ENCODE data around the gene CASP10.
A peak's percentile ranks its signal among the peaks of the same experiment; 100 is the strongest.

The CASP10 gene

DNA sequence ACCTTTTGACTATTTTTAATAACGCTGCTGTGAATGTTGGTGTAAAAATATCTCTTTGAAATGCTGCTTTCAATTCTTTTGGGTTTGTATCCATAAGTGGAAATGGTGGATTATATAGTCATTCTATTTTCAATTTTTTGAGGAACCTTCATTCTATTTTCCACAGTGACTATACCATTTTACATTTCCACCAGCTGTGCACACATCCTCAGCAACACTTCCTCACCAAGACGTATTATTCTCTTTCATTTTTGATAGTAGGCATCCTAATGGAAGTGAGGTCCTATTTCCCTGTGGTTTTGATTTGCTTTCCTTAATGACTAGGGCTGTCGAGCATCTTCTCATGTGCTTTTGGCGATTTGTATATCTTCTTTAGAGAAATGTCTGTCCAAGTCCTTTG, 14.8 kb downstream of the CASP10 start:
- no peak for DNase-seq (ENCODE audit: low read depth)

DNA sequence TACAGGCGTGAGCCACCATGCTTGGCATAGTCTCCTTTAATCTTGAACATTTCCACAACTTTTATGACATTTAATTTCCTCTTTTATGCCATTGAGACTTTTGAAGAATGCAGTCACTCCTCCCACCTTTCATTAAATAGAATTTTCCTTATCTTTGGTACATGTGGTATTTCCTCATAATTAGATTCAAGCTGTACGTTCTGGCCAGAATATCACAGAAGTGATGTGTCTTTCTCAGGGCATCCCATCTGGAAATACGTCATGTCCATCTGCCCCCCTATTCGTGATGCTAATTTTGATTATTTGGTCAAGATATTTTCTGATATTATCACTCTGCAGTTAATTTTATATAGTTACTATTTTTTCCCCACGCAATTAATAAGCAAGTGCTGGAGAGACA, 16.9 kb downstream of the CASP10 start:
- no peak for DNase-seq (ENCODE audit: low read depth)

DNA sequence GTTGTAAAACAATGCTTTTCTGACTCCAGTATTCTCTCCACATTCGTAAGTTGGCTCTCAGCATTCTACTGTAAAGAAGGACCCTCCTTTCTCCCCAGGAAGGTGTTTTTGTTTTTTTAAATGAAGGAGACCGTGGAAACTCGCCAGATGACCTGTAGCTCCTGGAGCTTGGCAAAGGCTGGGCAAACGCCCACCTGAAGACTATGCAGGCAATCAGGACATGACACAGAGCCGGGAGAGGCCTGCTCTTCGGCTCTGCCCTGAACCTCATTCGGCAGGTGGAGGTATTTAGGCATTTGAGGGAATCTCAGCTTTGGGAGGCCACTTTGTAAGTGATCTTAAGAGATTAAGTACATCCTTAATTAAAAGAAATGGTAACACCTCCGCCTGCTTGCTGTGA, 17.4 kb downstream of the CASP10 start:
- DNase-seq (ENCODE audit: low read depth), result no peak

DNA sequence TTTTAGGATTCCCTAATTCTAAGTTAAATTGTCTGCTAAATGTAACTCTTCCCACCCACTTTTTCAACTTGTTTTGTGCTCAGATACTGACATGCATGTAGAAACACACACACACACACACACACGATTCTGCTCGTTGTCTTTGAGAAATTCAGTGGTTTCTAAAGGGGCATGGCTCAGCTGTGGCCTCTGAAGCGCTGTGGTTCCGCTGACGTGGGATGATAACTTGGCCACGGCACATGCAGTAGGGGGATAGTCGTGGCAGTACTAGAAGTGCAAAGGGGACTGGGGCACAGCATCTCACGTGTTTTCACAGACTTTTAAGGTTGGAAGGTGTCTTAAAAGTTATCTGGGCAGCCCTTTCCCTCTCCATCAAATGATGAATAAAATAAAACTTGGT, 18.4 kb downstream of the CASP10 start:
- DNase-seq (ENCODE audit: low read depth), result no peak

DNA sequence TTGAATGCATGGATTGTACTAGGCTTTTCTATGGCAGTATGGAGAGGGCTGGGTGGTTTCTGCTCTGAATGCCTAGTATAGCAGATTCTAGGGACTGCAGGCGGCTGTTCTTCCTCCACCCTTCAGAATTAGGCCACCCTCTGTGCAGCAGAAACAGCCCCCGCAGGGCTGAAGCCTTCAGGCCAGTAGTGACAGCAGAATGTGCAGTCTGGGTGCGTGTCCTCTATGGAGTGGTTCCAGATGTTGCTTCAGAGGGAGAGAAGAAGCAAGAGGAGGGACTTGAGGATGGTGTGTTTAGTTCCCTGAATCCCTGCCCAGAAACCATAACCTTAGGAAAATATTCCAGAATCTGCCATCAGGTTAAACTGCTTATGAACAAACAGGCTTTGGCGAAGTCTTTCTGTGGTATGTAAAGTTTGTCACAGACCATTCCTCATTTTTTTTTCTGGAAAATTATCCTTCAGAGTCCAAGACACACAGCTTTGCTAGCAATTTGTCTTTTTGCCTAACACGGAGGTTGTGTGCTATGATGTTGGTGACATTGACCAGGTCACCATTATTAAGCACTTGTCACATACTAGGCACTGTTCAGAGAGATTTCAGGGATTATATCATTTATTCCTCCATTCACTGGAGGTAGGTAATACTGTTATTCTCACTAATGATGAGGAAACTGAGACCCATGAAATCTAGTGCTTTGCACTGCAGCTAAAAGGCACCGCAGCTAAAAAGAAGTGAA, 21.1 kb downstream of the CASP10 start:
- peak; percentile 26 for DNase-seq (ENCODE audit: low read depth)

GRCh38 chr2:201204655-201205514, 21.9 kb downstream of the CASP10 start:
- DNase-seq (ENCODE audit: low read depth), result no peak

DNA sequence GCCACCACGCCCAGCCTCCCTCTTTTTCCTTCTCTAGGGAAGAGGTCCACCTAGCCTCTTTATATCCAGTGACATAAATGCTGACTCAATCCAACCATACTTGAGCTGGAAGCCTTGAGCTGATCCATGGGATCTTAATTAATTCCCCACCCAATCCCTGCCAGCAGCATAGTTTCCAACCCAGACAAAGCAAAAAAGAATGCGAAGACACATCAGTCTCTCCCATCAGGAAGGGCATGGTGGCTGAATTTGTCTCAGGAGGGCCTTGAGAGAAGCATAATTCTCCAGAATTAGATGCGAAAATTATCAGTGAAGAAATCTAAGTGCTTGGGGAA, 22.5 kb downstream of the CASP10 start:
- DNase-seq (ENCODE audit: low read depth), result no peak

DNA sequence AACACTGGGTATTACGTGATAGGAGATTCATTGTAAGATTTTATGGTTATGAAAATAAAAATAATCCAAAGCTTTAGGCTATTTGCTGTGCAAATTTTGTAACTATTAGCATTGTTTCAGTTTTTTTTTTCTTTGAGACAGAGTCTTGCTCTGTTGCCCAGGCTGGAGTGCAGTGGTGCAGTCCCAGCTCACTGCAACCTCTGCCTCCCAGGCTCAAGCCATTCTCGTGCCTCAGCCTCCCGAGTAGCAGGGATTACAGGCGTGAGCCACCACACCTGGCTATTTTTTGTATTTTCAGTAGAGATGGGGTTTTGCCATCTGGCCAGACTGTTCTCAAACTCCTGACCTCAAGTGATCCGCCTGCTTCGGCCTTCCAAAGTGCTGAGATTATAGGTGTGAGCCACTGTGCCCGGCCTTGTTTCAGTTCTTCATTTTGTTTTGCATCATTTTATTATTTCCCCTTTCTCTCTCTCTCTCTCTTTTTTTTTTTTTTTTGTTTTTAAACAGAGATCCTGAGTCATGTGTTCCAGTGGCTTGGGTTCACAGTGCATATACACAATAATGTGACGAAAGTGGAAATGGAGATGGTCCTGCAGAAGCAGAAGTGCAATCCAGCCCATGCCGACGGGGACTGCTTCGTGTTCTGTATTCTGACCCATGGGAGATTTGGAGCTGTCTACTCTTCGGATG, 25.8 kb downstream of the CASP10 start:
- DNase-seq (ENCODE audit: low read depth), result no peak

DNA sequence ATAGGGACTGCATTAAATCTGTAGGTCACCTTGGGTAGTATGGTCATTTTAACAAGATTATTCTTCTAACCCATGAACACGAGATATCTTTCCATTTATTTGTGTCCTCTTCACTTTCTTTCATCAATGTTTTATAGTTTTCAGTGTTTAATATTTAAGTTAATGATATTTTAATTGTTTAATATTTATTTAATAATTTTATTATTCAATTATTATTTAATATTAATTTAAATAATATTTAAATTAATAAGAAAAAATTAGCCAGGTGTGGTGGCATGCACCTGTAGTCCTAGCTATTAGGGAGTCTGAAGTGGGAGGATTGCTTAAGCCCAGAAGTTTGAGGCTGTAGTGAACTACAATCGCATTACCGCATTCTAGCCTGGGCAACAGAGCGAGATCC, 33.0 kb downstream of the CASP10 start:
- no peak for DNase-seq (ENCODE audit: low read depth)

DNA sequence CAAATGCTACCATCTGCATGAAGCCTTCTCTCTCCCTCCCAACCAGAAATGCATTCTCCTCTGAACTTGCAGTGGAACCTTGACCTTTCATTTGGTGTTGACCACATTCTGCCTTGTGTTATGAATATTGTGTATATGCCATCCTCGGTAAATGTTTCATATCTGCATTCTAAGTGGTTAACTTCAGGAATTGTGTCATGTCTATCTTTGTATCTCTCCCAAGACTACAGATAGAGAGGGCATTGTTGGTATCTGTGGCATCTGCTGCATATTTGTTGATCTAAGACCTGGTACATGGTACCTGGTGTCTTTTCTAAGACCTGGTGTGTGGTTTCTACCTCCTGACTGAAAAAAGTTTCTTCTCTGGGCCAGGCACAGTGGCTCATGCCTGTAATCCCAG, 34.0 kb downstream of the CASP10 start:
- DNase-seq (ENCODE audit: low read depth), result no peak

DNA sequence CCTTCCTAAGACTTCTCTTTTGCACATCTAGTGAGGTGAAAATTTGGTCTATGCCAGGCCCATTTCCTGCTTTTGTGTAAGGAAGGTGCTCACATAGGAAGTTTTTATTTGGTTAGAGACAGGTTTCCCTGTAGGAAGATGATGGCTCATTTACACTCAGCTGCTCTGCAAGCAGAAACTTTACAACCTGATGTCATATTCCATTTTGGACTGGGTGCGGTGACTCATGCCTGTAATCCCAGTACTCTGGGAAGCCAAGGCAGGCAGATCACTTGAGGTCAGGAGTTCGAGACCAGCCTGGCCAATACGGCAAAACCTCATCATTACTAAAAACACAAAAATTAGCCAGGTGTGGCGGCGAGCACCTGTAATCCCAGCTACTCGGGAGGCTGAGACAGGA, 35.8 kb downstream of the CASP10 start:
- DNase-seq (ENCODE audit: low read depth), result no peak

GRCh38 chr2:201219328-201220096, 36.6 kb downstream of the CASP10 start:
- no peak for DNase-seq (ENCODE audit: low read depth)

DNA sequence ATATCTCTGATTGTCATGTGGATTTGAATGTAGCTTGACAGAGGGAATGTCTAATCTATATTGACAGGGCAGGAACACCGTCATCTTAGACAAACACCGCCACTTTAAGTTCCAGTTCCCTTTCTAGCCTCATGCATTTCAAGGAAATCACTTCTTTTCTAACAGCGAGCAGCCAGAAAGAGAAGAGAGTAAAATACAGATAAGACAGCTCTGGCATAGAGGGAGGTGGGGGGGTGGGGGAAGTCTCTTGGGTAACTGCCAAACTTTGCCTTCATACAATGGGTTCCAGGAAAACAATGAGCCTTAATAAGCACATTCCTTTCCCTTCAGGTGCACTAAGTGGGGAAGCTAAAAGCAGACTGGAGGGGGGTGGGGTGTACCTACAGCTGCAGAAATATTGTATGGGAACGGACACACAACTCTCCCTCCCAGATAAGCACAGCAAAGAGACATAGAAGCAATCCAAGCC, 37.2 kb downstream of the CASP10 start:
- no peak for DNase-seq (ENCODE audit: low read depth)

DNA sequence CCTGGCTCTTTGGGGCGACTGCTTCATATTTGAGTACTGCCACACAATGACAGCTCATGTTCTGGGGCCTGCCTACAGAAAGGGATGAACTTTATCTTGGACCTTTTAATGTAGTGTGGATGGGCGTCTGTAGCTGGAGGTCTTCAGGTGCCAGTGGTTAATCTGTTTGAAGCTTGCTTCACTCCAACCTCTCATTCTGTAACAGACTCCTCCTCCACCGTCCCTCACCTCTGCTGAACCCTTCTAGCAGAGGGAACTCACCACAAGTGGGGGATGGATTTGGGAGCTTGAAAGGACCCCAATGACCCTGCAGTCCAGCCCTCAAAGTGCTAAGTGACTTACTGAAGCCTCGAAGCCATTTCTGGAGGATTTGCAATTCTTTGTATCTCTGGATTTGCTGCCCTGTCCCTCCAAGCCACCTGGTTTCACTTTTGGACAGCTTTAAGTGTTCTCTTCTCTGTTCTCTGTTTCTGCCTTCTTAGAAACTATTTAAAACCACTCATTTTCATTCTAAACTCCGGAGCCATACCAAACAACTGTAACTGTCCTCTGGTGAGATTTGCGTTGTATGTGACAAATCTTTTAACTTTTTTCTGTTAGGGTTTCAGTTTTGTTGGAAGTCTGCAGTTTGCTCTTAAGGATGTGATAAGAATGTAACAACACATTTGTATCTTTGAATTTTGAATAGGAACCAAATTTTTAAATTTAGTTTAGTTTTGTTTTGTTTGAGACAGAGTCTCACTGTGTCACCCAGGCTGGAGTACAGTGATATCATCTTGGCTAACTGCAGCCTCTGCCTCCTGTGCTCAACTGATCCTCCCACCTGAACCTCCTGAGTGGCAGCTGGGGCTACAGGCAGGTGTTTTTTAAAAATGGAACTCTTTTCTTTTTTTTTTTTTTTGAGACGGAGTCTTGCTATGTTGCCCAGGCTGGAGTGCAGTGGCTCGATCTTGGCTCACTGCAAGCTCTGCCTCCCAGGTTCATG, 40.4 kb downstream of the CASP10 start:
- no peak for DNase-seq (ENCODE audit: low read depth)

- no peak for DNase-seq (ENCODE audit: low read depth)
Observed at GRCh38 chr2:201228271-201228911, 45.5 kb downstream of the CASP10 start.

- DNase-seq (ENCODE audit: low read depth), result no peak
Observed at GRCh38 chr2:201228912-201229290, 46.0 kb downstream of the CASP10 start.

- DNase-seq (ENCODE audit: low read depth), result peak; percentile 90
Observed at GRCh38 chr2:201231781-201232466, 49.0 kb downstream of the CASP10 start.

DNA sequence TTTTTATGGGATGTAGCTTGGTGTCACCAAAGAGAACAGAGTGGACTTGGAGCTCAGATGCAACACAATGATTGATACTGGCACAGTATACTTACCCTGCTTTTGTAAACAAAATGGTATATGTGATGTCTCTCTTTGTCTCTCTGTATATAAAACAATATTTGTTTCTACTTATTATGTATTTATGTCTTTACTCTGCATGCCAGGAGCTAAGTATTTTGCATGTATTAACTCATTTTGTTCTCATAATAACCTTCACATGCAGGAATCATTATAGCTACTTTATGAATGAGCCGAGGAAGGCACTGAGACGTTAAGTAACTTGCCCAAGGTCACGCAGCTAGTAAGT, 49.5 kb downstream of the CASP10 start:
- no peak for DNase-seq (ENCODE audit: low read depth)

DNA sequence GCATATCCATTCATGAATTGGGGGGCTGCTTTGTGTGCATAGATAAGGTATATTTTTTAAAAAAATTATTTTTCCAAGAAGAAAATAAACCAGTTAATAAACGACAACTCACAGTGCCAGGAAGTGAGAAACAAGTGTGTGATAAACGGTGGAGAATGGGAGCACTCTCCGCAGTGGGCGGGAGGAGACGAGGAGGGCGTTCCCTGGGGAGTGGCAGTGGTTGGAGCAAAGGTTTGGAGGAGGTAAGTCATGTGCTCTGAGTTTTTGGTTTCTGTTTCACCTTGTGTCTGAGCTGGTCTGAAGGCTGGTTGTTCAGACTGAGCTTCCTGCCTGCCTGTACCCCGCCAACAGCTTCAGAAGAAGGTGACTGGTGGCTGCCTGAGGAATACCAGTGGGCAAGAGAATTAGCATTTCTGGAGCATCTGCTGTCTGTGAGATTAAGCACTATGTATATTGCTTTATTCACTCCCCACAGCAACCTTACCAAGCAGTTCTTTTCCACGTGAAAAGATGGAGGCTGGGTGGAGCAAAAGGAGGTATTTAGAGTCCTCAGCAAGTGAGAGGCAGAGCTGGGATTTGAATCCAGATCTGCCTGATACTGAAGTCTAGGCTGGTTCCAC, 50.4 kb downstream of the CASP10 start:
- DNase-seq (ENCODE audit: low read depth), result no peak

Data from fibroblast of the conjunctiva (primary cell).